K562 (cell line): Measurements from ENCODE around the gene PIN1. TPM values are rescaled to one million over a fixed set of nuclear protein-coding genes. Genes with fewer than 3 reads are reported as not detected.

Experiments
- ILK ChIP-seq: fragments of 450-650 bp; IDR thresholded peaks from 2 replicates; pipeline ENCODE4 v1.6.1; 2016; ENCODE audit warnings: missing genetic modification characterization, low read depth, mild to moderate bottlenecking, missing compliant biosample characterization, moderate library complexity, borderline replicate concordance
- POLR2A ChIP-seq: fragments of 450-650 bp; conservative IDR thresholded peaks from 2 replicates; pipeline ENCODE4 v1.6.1; 2016
- POU5F1 ChIP-seq: fragments of 150-350 bp; IDR thresholded peaks from 2 replicates; pipeline ENCODE4 v1.6.1; 2014; ENCODE audit warnings: borderline replicate concordance, low read length, low read depth, mild to moderate bottlenecking; ENCODE audit not compliant: partially characterized antibody
- PRDM10 ChIP-seq: fragments of 450-650 bp; IDR thresholded peaks from 2 replicates; pipeline ENCODE4 v1.6.1; 2018; ENCODE audit not compliant: partially characterized antibody
- RREB1 ChIP-seq: fragments of 250-450 bp; sonication (Bioruptor Pico); IDR thresholded peaks from 2 replicates; pipeline ENCODE4 v1.4.0; 2020
- ZNF318 ChIP-seq, 2 experiments: fragments of 450-650 bp; IDR thresholded peaks; 2 replicates each; pipeline ENCODE4 v1.6.1; 2016; ENCODE audit warnings: mild to moderate bottlenecking in 2 of 2, borderline replicate concordance in 1 of 2, low read depth in 1 of 2, moderate library complexity in 1 of 2
- ZNF408 ChIP-seq: fragments of 250-450 bp; sonication (Bioruptor Pico); IDR thresholded peaks from 2 replicates; pipeline ENCODE4 v1.4.0; 2020; ENCODE audit warnings: low read depth, mild to moderate bottlenecking, moderate library complexity
- ZNF507 ChIP-seq: conservative IDR thresholded peaks from 2 replicates; pipeline ENCODE4 v1.6.1; 2017; ENCODE audit warnings: missing genetic modification characterization, missing compliant biosample characterization
- polyA plus RNA-seq, 8 experiments: library from polyadenylated mRNA; depleted of rRNA in 4 of 8; stranded (reverse) in 5 of 8; unstranded in 3 of 8; fragments of >200 nt; fragmentation: Nextera tagmentation in 2 of 8; fragmentation: Illumina TruSeq in 1 of 8; extraction: Ambion mirVana in 2 of 8; extraction: Trizol in 1 of 8; gene quantifications; 2 replicates each; pipeline versions ENCODE4 v1.2.1 to v1.2.3, GENCODE V29; 2011 to 2014; ENCODE audit warnings: inconsistent platforms in 1 of 8, missing spikeins in 1 of 8
- total RNA-seq, 7 experiments: library from RNA; depleted of rRNA in 6 of 7; stranded (reverse); fragments of >200 nt in 6 of 7; fragmentation: Illumina TruSeq in 2 of 7; extraction: Trizol in 2 of 7; gene quantifications; 2 replicates each; pipeline versions ENCODE4 v1.2.1 to v1.2.3, GENCODE V29; 2011 to 2021; ENCODE audit warnings: low replicate concordance in 1 of 7

Gene PIN1
- total and polyA plus RNA-seq, 9 of the 15 experiments (the other 6 are each of a cell fraction or from before 2014, with no cell fraction given): 1.6 to 178 (median 42.5) TPM

- no peak for TF ChIP-seq PRDM10
- peak; percentile 69 for TF ChIP-seq POLR2A
- no peak for TF ChIP-seq ZNF507 (tag)
- no peak for TF ChIP-seq POU5F1
- no peak for TF ChIP-seq ZNF318 (IDR thresholded peaks at IDR 0.05; ENCODE audit: borderline replicate concordance in 1 of 2, low read depth in 1 of 2)
- no peak for TF ChIP-seq RREB1
- TF ChIP-seq ILK (tag): no peak
- no peak for TF ChIP-seq ZNF408
Observed at GRCh38 chr19:9792206-9793070, 42.7 kb upstream of the PIN1 start (continued).
